NT2/D1 (cell line): Measurements from ENCODE around the gene KRTAP10-12.

Experiments used
- YY1 ChIP-seq: IDR thresholded peaks from 2 replicates; pipeline ENCODE4 v1.6.1; 2011; ENCODE audit not compliant: insufficient read length, insufficient read depth
- ZNF274 ChIP-seq: IDR thresholded peaks from 2 replicates; pipeline ENCODE4 v1.6.1; 2011; ENCODE audit warnings: mild to moderate bottlenecking, low read depth, low read length

DNA sequence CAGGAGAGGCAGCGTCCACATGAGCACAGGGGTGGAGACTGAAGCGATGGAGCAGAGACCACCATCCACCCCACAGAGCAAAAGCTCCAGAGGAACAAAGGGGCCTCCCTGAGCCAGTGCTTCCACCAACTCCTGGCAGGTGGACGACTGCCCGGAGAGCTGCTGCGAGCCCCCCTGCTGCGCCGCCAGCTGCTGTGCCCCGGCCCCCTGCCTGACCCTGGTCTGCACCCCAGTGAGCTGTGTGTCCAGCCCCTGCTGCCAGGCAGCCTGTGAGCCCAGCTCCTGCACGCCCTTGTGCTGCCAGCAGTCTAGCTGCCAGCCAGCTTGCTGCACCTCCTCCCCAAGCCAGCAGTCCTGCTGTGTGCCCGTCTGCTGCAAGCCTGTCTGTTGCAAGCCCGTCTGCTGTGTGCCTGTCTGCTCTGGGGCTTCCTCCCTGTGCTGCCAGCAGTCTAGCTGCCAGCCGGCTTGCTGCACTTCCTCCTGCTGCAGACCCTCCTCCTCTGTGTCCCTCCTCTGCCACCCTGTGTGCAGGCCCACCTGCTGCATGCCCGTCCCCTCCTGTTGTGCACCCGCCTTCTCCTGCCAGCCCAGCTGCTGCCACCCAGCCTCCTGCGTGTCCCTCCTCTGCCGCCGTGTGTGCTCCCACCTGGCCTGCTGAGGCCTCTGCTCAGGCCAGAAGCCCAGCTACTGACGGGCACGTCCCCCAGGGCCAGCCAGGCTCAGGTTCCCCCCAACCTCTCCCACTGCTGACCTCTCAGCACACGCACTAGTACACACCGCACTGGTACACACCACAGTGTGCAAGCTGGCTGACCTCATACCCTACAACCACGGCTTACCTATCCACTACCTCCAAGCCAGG lies 5.4 kb downstream of the KRTAP10-12 start:
- no peak for TF ChIP-seq ZNF274
- TF ChIP-seq YY1 = no peak
